ENCODE results near the gene CYP27C1.
"Not testable (repeated sequence)": the region's sequence is repeated elsewhere in the genome, so short reads cannot be mapped to it uniquely, and the experiment has no call there.

The CYP27C1 gene
- total RNA-seq, result 0 to 0.13 (median 0) reads per million in 18 experiments

GRCh38 chr2:127220102-127220767 is at the start of gene CYP27C1:
Gene CYP27C1 (minus strand): TSS chr2:127220299. CDS start chr2:127220270, 29 bp downstream.
- DNase-seq, result no peak

- DNase-seq, result no peak
These were observed 41.8 kb upstream of the CYP27C1 start for GRCh38 chr2:127261804-127262406.

GRCh38 chr2:127259355-127259754 is 39.3 kb upstream of the CYP27C1 start:
- DNase-seq, result no peak

GRCh38 chr2:127256866-127257265 is 36.8 kb upstream of the CYP27C1 start:
- DNase-seq, result no peak

- DNase-seq, result no peak
These were observed 36.3 kb upstream of the CYP27C1 start for GRCh38 chr2:127256381-127256780.

- DNase-seq, result no peak
These were observed 35.6 kb upstream of the CYP27C1 start for GRCh38 chr2:127255721-127256120.

- DNase-seq, result no peak
These were observed 35.0 kb upstream of the CYP27C1 start for GRCh38 chr2:127255146-127255545.

GRCh38 chr2:127254386-127254981 is 34.4 kb upstream of the CYP27C1 start:
- no peak for DNase-seq

GRCh38 chr2:127241184-127241583 is 21.1 kb upstream of the CYP27C1 start:
- peak; percentile 68 to 70 for DNase-seq

- DNase-seq, result no peak
These were observed 19.3 kb upstream of the CYP27C1 start for GRCh38 chr2:127239395-127239794.

GRCh38 chr2:127237768-127238167 is 17.7 kb upstream of the CYP27C1 start:
- not testable (repeated sequence) for DNase-seq

- no peak for DNase-seq
These were observed 15.1 kb upstream of the CYP27C1 start for GRCh38 chr2:127235082-127235702.

GRCh38 chr2:127233710-127234109 is 13.6 kb upstream of the CYP27C1 start:
- peak; percentile 63 to 84 for DNase-seq

GRCh38 chr2:127231130-127231865 is 11.2 kb upstream of the CYP27C1 start:
- no peak for DNase-seq

GRCh38 chr2:127229555-127229954 is 9.5 kb upstream of the CYP27C1 start:
- DNase-seq, result no peak

- no peak for DNase-seq
These were observed 8.0 kb upstream of the CYP27C1 start for GRCh38 chr2:127228102-127228501.

- not testable (repeated sequence) for DNase-seq
These were observed 7.2 kb upstream of the CYP27C1 start for GRCh38 chr2:127227264-127227660.

- no peak for DNase-seq
These were observed 6.6 kb upstream of the CYP27C1 start for GRCh38 chr2:127226520-127227263.

- no peak for DNase-seq
These were observed 6.0 kb upstream of the CYP27C1 start for GRCh38 chr2:127226132-127226519.

- DNase-seq, result no peak
These were observed 5.3 kb upstream of the CYP27C1 start for GRCh38 chr2:127225186-127225960.

- not testable (repeated sequence) for DNase-seq
These were observed 4.0 kb upstream of the CYP27C1 start for GRCh38 chr2:127224135-127224534.

All from inflammatory macrophage (primary cell).